ENCODE results near the gene WDR19. TPM values are rescaled to one million over a fixed set of nuclear protein-coding genes. Genes with fewer than 3 reads are reported as not detected.

Gene WDR19
- total RNA-seq, 2 donors from 2014 or later, result 46.6 to 66.0 TPM

DNA sequence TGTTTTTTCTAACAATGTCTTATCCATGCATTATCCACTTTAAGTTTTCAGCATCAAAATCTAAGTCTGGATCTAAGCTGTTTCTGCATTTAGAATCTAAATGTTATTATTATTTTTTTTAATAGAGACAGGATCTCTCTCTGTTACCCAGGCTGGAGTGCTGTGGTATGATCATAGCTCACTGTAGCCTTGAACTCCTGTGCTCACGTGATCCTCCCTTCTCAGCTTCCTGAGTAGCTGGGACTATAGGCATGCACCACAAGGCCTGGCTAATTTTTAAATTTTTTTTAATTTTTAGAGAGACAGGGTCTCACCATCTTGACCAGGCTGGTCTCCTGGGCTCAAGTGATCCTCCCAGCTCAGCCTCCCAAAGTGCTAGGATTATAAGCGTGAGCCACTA is 52.7 kb downstream of the WDR19 start:
- H3K4me3 ChIP-seq, result no peak overlapping the region
- H3K27ac ChIP-seq, result no peak overlapping the region
- TF ChIP-seq, protein P1, sequence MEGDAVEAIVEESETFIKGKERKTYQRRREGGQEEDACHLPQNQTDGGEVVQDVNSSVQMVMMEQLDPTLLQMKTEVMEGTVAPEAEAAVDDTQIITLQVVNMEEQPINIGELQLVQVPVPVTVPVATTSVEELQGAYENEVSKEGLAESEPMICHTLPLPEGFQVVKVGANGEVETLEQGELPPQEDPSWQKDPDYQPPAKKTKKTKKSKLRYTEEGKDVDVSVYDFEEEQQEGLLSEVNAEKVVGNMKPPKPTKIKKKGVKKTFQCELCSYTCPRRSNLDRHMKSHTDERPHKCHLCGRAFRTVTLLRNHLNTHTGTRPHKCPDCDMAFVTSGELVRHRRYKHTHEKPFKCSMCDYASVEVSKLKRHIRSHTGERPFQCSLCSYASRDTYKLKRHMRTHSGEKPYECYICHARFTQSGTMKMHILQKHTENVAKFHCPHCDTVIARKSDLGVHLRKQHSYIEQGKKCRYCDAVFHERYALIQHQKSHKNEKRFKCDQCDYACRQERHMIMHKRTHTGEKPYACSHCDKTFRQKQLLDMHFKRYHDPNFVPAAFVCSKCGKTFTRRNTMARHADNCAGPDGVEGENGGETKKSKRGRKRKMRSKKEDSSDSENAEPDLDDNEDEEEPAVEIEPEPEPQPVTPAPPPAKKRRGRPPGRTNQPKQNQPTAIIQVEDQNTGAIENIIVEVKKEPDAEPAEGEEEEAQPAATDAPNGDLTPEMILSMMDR (IDR thresholded peaks at IDR 0.05), result no peak
- no peaks in the 10 kb centered on the region for H3K27me3 ChIP-seq (replicated peaks; ENCODE audit: insufficient read depth)
- peaks cover 8 to 15% of the 10 kb centered on the region in 2 donors for H3K4me1 ChIP-seq (ENCODE audit: control insufficient read depth in 1 of 2, low read depth in 2 of 2)
- no peak for ATAC-seq (ENCODE audit: insufficient number of reproducible peaks, low FRiP score, low read depth)
- peaks cover 3% of the 10 kb centered on the region for H3K36me3 ChIP-seq
- H3K9me3 ChIP-seq, result no peaks in the 10 kb centered on the region
- DNase-seq (ENCODE audit: low spot score), result no peak

DNA sequence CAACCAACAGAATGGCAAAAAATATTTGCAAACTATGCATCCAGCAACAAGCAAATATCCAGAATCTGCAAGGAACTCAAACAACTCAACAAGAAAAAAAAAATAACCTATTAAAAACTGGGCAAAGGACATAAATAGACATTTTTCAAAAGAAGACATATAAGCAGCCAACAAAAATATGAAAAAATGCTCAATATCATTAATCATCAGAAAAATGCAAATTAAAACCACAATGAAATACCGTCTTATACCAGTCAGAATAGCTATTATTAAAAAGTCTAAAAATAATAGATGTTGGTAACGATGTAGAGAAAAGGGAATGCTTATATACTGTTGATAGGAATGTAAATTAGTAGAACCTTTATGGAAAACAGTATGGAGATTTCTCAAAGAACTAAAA is 53.4 kb downstream of the WDR19 start:
- TF ChIP-seq, protein P1 (IDR thresholded peaks at IDR 0.05), result no peak
- Histone ChIP-seq H3K36me3 (peaks cover 3% of the 10 kb centered on the region), H3K9me3 (no peaks in the 10 kb centered on the region), H3K27me3 (replicated peaks; ENCODE audit: insufficient read depth) (no peaks in the 10 kb centered on the region), H3K4me3 (no peak overlapping the region), H3K27ac (no peak overlapping the region), H3K4me1 (ENCODE audit: control insufficient read depth in 1 of 2, low read depth in 2 of 2) (peaks cover 8 to 15% of the 10 kb centered on the region in 2 donors)
- DNase-seq (ENCODE audit: low spot score), result no peak
- ATAC-seq (ENCODE audit: insufficient number of reproducible peaks, low FRiP score, low read depth), result no peak

DNA sequence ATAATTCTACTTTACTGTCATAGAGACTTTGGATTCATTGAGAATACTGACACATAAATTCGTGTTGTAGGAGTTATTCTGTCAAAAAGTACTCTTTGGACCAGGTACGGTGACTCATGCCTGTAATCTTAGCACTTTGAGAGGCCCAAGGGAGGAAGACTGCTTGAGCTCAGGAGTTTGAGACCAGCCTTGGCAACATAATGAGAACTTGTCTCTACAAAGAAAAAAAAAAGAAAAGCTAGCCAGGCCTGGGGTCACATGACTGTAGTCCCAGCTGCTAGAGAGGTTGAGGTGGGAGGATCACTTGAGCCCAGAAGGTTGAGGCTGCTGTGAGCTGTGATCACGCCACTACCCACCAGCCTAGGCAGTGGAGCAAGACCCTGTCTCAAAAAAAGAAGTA is 54.9 kb downstream of the WDR19 start:
- no peak overlapping the region for H3K4me3 ChIP-seq
- peaks cover 3% of the 10 kb centered on the region for H3K36me3 ChIP-seq
- H3K27me3 ChIP-seq (replicated peaks; ENCODE audit: insufficient read depth), result no peaks in the 10 kb centered on the region
- peak overlapping the region; percentile 23 to 42 for H3K27ac ChIP-seq
- TF ChIP-seq, protein P1 (IDR thresholded peaks at IDR 0.05), result no peak
- no peaks in the 10 kb centered on the region for H3K9me3 ChIP-seq
- H3K4me1 ChIP-seq (ENCODE audit: control insufficient read depth in 1 of 2, low read depth in 2 of 2), result peaks cover 8 to 15% of the 10 kb centered on the region in 2 donors
- no peak for DNase-seq (ENCODE audit: low spot score)
- ATAC-seq (ENCODE audit: insufficient number of reproducible peaks, low FRiP score, low read depth), result no peak

DNA sequence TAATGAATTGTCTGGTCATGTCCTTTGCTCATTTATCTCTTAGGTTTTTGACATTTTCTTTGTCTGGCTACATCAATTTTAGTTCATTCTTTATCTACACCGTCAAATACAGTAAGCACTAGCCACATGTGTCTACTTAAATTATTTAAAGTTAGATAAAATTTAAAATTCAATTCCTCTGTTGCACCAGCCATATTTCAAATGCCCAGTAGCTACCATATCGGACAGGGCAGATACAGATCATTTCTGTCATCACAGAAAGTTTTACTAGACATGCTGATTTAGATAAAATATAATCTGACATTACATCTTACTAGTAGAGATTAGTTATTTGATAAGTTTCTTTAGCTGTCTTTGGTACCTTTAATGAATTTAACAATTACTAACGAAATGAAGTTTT is 61.1 kb downstream of the WDR19 start:
- Histone ChIP-seq H3K36me3 (peaks cover 3% of the 10 kb centered on the region), H3K4me1 (ENCODE audit: control insufficient read depth in 1 of 2, low read depth in 2 of 2) (no peaks in the 10 kb centered on the region), H3K4me3 (no peak overlapping the region), H3K27me3 (replicated peaks; ENCODE audit: insufficient read depth) (no peaks in the 10 kb centered on the region), H3K27ac (no peak overlapping the region), H3K9me3 (no peaks in the 10 kb centered on the region)
- TF ChIP-seq, protein P1 (IDR thresholded peaks at IDR 0.05), result no peak
- no peak for ATAC-seq (ENCODE audit: insufficient number of reproducible peaks, low FRiP score, low read depth)
- DNase-seq (ENCODE audit: low spot score), result no peak

DNA sequence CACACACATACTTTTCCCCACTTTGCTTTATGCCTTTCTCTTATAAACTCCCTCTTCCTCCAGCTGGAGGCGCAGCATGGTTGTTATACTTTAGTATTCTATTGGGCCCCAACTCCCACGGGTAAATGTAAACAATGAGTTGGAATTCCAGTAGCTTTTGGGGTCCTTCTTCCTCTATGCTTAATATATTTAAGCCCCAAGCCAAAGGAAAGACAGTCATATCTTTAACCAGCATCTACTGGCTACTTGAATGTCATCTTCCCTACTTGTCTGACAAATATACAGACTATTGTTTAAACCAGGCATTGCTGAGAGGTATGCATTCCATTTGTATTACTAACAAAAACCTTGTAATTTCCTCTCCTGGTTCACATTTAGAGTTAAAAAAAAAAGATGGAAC is 72.9 kb downstream of the WDR19 start:
- ATAC-seq (ENCODE audit: insufficient number of reproducible peaks, low FRiP score, low read depth), result no peak

More for the DNA sequence above, 72.9 kb downstream of the WDR19 start:
- H3K36me3 ChIP-seq, result no peaks in the 10 kb centered on the region
- H3K4me3 ChIP-seq, result no peak overlapping the region
- no peaks in the 10 kb centered on the region for H3K27me3 ChIP-seq (replicated peaks; ENCODE audit: insufficient read depth)
- DNase-seq (ENCODE audit: low spot score), result no peak
- TF ChIP-seq, protein P1 (IDR thresholded peaks at IDR 0.05), result no peak
- no peaks in the 10 kb centered on the region for H3K9me3 ChIP-seq
- peaks cover 0 to 23% of the 10 kb centered on the region in 2 donors for H3K4me1 ChIP-seq (ENCODE audit: control insufficient read depth in 1 of 2, low read depth in 2 of 2)
- H3K27ac ChIP-seq, result peak overlapping the region in 1 of 2 donors; percentile 47

All from thoracic aorta (tissue), 2 donors.